HG02973 (cell line): ENCODE data around the gene ZMYND8.
"Not testable (repeated sequence)": the region's sequence is repeated elsewhere in the genome, so short reads cannot be mapped to it uniquely, and the experiment has no call there.

Source experiments
- ATAC-seq: cut with Tn5 transposase; IDR thresholded peaks from one replicate; pipeline ENCODE4 v1.9.1; 2021; ENCODE audit warnings: moderate library complexity; ENCODE audit not compliant: unreplicated experiment

Gene ZMYND8

DNA sequence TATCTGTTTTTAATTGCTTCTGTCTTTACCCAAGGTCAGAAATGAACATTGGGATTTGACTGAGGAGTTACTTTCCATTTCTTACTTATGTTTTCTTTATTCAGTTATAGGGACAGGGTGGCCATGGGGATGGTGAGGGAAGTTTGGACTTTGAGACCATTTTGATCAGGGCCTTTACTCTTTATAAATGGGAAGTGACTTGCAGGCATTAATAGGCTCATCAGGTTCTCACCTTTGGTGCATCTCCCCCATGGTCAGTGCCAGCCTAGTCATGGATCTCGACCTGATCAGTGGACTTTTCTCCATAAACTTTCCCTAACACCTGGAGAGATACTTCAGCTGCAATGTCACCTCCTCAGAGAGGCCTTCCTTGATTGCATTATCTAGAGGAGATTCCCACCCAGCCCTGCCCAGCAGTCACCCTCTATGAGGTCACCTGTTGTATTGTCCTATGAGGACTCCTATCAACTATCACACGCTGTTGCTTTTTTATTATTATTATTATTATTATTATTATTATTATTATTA, 16.8 kb upstream of the ZMYND8 start:
- ATAC-seq: no peak

DNA sequence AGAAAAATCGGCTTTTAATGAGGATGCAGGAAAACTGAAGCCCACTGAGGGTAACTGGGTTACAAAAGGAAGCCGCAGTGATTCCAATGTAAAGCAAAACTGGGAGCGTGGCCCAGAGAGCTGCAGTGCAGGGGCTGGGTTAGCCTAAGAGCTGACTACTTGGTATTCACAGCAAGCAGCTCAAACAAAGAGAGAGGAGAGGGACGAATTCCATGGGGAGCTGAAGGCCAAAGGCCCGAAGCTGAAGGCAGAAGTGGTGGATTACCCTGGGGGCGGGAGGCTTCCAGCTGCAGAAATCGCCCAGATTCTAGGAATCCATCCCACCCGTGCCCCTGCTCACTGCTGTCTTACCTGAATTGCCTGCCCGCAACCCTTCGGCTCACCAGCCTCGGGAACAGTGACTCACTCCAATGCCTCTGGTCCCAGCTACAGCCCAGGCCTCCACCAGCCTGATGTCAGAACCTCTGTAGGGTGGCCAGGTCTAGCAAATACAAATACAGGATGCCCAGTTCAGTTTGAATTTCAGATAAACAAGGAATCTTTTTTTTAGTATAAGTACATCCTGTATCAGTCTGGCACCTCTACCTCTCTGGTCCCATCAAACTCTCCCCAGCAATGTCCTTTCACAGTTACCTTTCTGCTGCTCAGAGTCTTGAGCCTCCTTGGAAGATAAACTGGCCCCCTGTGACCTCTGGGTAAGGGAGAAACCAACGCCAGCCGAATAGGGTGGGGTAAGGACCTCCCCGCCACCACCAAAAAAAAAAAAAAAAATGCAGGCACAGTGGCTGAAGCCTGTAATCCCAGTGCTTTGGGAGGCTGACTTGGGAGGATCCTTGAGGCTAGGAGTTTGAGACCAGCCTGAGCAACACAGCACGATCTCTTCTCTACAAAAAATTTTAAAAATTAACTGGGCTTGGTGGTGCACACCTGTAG, 14.6 kb upstream of the ZMYND8 start:
- no peak for ATAC-seq

DNA sequence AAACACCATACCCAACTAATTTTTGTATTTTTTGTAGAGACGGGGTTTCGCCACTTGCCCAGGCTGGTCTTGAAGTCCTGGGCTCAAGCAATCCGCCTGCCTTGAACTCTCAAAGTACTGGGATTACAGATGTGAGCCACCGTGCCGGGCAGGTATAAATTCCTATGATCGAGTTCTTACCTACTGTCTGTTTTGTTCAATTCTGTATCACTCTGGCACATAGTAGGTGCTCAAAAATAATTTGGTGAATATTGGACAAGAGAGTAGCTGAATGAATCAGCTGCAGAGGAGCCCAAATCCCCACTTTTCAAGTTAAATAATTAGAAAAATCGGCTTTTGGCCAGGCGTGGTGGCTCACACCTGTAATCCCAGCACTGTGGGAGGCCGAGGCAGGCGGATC, 13.7 kb upstream of the ZMYND8 start:
- no peak for ATAC-seq

GRCh38 chr20:47368301-47368700, 11.8 kb upstream of the ZMYND8 start:
- no peak for ATAC-seq

GRCh38 chr20:47366301-47366700, 9.8 kb upstream of the ZMYND8 start:
- ATAC-seq: not testable (repeated sequence)

DNA sequence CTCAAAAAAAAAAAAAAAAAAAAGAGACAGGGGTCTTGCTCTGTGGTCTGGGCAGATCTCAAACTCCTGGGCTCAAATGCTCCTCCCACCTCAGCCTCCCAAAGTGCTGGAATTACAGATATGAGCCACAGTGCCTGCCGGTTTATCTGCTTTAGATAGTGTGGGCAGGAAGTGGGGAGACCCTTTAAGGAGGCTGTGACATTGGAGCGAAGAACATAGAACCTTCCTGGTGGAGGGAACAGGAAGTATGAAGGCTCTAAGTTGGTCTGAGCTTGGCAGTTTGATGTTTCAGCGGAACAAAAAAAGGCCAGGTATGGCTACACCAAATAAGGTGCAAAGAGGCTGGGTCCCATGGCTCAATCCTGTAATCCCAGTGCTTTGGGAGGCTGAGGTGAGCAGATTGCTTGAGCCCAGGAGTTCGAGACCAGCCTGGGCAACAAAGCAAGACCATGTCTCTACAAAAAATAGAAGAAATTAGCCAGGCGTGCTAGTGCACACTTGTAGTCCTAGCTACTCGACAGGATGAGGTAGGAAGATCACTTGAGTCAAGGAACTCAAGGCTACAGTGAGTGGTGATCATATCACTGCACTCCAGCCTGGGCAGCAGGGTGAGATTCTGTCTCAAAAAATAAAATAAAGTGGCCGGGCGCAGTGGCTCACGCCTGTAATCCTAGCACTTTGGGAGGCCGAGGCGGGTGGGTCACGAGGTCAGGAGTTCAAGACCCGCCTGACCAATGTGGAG, 8.7 kb upstream of the ZMYND8 start:
- no peak for ATAC-seq

DNA sequence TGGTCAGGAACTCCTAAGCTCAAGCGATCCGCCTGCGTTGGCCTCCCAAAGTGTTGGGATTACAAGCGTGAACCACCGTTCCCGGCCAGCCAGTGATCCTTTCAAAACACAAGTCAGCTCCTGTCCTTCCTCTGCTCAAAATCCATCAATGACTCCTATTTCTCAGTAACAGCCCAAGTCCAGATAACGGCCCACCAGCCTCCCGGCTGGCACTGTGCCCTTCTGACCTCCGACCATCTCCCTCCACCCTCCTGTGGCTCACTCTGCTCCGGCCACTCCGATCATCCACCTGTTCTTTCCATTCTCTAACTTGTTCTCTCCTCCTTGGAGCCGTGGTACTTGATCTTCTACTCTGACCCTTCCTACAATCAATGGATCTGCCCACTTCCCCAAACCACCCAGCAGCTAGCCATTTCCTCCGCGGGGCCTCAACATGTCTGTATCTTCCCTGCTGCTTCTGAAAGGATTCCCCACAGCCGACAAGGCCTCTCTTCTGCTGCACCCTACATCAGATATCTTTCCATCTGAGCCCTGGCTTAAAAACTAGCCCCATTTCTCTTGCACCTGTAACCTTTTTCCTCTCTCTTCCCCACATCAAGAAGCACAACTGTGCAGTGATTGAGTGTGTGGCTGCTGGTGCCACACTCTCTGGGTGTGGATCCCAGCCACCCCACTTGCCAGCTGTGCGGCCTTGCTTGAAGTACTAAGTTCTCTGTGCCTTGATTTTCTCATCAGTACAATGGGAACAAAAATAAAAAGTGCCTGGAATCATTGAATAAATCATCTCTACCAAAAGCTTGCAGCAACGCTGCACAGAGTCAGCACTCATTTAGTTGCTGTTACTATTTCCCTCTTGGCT, 6.1 kb upstream of the ZMYND8 start:
- ATAC-seq: no peak

GRCh38 chr20:47361057-47361915, 4.8 kb upstream of the ZMYND8 start:
- no peak for ATAC-seq

DNA sequence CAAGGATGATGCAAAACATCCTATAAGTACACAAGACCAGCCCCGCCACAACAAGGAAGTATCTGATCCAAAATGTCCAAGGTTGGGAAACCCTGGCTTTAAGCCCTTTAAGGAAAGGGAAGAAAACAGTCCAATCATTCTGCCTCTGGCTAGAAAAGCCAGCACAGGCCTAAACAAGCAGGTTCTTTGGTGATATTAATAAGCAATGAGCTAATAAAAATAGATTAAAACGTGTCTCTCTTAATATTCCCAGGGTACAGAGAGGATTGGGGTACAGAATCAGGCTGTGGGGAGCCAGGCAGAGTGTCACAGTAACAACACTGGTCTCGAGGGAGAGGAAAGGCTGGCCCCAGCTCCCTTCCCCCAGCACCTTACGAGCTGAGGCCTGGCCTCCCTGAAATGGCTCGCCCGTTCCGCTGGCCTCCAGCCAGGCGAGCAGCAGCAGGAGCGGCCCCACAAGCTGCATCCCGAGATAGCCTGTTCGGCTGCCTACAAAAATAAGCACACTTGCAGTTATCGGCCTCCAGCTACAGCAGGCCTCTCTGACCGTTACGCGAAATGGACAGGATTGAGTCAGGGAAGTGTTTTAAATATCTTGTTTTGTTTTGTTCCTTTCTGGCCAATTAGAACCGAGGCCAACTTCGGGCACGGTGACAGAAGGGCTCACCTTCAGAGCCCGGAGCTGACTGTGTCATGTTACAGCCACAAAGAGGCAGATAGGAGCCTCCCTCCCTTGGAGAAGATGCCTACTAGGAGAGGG, 4.0 kb upstream of the ZMYND8 start:
- ATAC-seq: no peak

- ATAC-seq: no peak
Observed at GRCh38 chr20:47359530-47360296, 3.2 kb upstream of the ZMYND8 start.

DNA sequence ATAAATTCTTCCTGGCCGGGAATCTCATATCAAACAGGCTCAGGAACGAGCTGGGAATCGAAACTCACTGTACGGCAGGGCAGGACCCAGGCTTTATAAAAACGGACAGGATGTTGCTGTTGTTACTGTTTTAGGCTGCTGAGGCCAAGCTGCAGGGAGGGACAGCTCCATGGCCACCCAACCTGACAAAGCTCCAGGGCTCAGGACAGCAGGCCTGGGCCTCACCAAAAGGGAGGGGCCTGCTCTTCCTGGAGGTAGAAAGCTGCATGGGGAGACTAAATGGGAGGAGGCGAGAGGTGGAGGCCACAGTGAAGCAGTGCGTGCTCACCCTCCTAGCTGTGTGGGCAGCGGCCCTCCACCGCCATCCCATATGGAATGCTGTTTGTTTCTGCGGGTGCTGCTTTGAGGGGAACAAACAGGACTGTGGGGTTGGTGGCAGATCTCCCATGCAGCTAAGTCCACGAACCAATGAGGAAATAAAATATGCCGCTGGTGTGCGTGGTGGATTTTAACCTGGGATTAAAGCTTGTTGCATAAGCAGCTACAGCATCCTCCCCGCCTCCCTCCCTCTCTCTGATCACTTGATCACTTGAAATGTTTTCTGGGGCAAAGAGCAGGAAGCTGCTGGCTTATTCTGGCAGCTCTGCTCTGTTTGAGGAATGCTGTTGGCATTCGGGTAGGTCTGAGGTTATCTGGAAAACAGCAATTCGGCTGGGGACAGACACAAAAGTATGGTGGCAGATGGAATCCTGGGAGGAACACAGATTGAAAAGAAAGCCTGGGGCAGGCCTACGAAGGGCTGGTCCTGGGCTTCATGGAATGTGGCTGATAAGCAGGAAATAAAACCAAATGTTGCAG, 2.4 kb upstream of the ZMYND8 start:
- ATAC-seq: no peak

DNA sequence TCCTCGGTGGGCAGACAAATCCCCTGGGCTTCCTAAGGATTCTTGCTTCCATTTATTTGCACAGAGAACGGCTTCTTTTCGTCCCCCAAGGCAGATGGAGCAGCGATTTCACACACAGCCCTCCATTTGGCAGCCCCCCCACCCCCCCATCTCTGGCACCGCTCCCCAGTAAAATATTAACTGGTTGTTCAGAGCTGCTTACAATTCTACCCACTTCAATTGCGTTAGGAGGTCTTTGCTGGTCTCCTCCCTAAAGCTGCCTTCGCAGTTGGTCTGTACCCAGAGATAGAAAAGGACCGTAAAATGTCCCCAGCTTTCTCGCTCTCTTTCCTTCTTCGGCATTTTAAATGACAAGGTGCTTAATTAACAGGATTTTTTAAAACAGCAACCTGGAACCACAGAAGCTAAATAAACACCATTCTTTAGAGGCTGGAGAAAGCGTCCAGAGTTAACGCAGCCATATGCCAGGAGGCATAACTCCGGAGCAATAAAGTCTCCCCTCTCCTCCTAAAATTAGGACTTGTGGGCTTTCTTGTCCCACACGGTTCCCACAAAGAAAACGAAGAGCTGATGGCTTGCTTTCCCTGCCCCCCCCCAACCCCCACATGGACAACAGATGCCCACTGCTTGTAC, 1.7 kb upstream of the ZMYND8 start:
- ATAC-seq: no peak

GRCh38 chr20:47357296-47358038, 968 bp upstream of the ZMYND8 start:
- no peak for ATAC-seq

DNA sequence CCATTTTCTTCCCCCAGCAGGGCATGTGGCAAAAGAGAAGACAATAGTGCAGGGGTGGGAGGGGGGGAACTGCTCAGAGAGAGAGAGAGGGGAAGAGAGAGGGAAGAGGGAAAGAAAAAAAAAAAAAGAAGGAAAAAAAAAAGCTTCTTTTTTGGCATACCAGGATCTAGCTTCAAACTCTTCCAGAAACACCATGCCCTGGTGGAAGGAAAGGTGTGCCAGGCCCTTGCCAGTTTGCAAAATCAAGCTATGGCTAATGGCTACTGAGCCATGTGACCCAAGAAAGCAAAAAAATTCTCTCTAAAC, 326 bp downstream of the ZMYND8 start:
- ATAC-seq: no peak

DNA sequence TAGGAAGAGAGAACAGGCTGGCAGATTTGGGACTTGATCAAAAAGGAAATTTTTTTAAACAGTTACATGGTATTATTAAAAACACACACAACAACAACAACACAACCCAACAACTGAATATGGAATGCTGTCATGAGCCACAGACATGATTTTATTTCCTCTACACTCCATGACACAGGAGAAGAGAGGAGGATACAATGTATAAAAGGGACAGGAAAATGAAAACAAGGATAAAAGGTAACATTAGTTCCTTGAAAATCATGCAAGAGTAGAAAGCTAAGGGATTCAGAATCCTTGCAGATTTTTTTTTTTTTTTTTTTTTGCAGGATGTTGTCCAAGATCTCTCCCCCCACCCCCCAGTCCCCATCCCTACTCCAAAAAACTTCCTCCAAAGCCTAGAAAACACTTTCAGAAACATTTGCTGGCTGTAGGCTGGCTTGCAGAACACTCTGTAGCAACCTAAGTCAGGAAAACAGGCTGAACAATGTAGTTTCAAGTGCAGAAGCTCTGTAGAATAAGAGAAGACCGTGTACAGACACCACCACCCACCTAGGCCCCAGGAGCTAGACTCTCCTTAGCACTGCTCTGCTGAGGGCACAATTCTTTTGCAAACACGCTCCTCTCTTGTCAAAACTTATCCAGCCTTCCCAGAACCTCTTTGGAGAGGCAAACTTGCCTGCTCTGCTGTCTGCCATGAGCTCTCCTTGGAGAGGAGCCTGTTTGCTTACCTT, 845 bp downstream of the ZMYND8 start:
- no peak for ATAC-seq
